G401 (cell line): ENCODE data around the gene GALT. TPM values are rescaled to one million over a fixed set of nuclear protein-coding genes. Genes with fewer than 3 reads are reported as not detected.

ENCODE experiments used
- total RNA-seq: library from RNA; depleted of rRNA; stranded (reverse); fragments of >200 nt; shearing (Covaris generic); gene quantifications from 2 replicates; pipeline ENCODE4 v1.2.3, GENCODE V29; 2014; rRNA removed

GALT gene
- total RNA-seq, 1 experiment from 2014 or later, result 51.2 TPM

Other genes starting within 250 kb of the GALT start
- gene FAM219A, start 188.1 kb upstream of the GALT start, total RNA-seq, result 5.2 TPM in 2 replicates
- gene DNAI1, start 187.9 kb upstream of the GALT start, total RNA-seq, result not detected in 2 replicates
- gene ENHO, start 123.7 kb upstream of the GALT start, total RNA-seq, result 10.4 and 18.0 TPM in 2 replicates
- 0.78 and 1.0 TPM in 2 replicates for gene CNTFR, start 57.0 kb upstream of the GALT start, total RNA-seq
- gene RPP25L, start 34.6 kb upstream of the GALT start, total RNA-seq, result 57.9 and 59.4 TPM in 2 replicates
- 105 and 160 TPM in 2 replicates for gene DCTN3, start 26.2 kb upstream of the GALT start, total RNA-seq
- gene ARID3C, start 17.6 kb upstream of the GALT start, total RNA-seq, result 1.5 TPM in 1 of 2 replicates, not detected in the other
- gene SIGMAR1, start 8.9 kb upstream of the GALT start, total RNA-seq, result 193 and 208 TPM in 2 replicates
- 6.9 and 9.8 TPM in 2 replicates for gene IL11RA, start 5.5 kb downstream of the GALT start, total RNA-seq
- not detected in 2 replicates for gene CCL27, start 16.0 kb downstream of the GALT start, total RNA-seq
- not detected in 2 replicates for gene CCL19, start 44.6 kb downstream of the GALT start, total RNA-seq
- not detected in 2 replicates for gene CCL21, start 63.5 kb downstream of the GALT start, total RNA-seq